ENCODE data around the gene WRNIP1.

GRCh38 chr6:2772840-2773239 is 7.6 kb downstream of the WRNIP1 start:
- TF ChIP-seq, protein P1, sequence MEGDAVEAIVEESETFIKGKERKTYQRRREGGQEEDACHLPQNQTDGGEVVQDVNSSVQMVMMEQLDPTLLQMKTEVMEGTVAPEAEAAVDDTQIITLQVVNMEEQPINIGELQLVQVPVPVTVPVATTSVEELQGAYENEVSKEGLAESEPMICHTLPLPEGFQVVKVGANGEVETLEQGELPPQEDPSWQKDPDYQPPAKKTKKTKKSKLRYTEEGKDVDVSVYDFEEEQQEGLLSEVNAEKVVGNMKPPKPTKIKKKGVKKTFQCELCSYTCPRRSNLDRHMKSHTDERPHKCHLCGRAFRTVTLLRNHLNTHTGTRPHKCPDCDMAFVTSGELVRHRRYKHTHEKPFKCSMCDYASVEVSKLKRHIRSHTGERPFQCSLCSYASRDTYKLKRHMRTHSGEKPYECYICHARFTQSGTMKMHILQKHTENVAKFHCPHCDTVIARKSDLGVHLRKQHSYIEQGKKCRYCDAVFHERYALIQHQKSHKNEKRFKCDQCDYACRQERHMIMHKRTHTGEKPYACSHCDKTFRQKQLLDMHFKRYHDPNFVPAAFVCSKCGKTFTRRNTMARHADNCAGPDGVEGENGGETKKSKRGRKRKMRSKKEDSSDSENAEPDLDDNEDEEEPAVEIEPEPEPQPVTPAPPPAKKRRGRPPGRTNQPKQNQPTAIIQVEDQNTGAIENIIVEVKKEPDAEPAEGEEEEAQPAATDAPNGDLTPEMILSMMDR (IDR thresholded peaks at IDR 0.05), result no peak
- TF ChIP-seq POLR2A (IDR thresholded peaks at IDR 0.05) (no peak), EP300 (IDR thresholded peaks at IDR 0.05) (no peak)
